HCT116 (cell line): Measurements from ENCODE around the gene STAG3. TPM values are rescaled to one million over a fixed set of nuclear protein-coding genes. Genes with fewer than 3 reads are reported as not detected.

Experiments used
- ATAC-seq: fragments of 200-7000 bp; cut with Tn5 transposase; 2 replicates; pipeline ENCODE4 v1.9.1; 2020; ENCODE audit warnings: mild to moderate bottlenecking, moderate library complexity
- BruUV-seq: library from RNA; stranded (reverse); fragments of 400-500 nt; replicated peaks from 2 replicates; lab custom pipeline; 2021; lab: Mats Ljungman, UMichigan
- CTCF ChIA-PET: fragments of 300-600 bp; sonication (Branson Sonifier 250); formaldehyde crosslinking; loops from one replicate; lab custom pipeline; 2021; ENCODE audit warnings: antibody characterized with exemption; lab: Charles Lee
- POLR2A ChIA-PET: fragments of 300-600, 350-600 bp; sonication (Branson Sonifier 250); formaldehyde crosslinking; loops from one replicate; lab custom pipeline; 2021; ENCODE audit warnings: antibody characterized with exemption; lab: Charles Lee
- RAD21 ChIA-PET, 2 experiments: fragments of 300-600 bp; sonication (Branson Sonifier 250); formaldehyde crosslinking; loops; one replicate each; lab custom pipeline; 2023; ENCODE audit warnings: low total read pairs in 2 of 2; ENCODE audit not compliant: uncharacterized antibody in 2 of 2, unreplicated experiment in 2 of 2, low non-redundant PET in 1 of 2; lab: Charles Lee
- DNase-seq: peaks from one replicate; pipeline ENCODE4 v3.0.0-alpha.2; 2010; ENCODE audit warnings: low read depth, low spot score
- H2AFZ ChIP-seq: fragments of 200-600 bp; shearing (Covaris generic), sonication (generic); 2 replicates; pipeline ENCODE4 v1.6.1; 2017; ENCODE audit warnings: low read depth, mixed run types, mixed read lengths, antibody characterized with exemption, low read length; ENCODE audit not compliant: poor library complexity, severe bottlenecking
- H3K27ac ChIP-seq: 2 replicates; pipeline ENCODE4 v1.5.1; 2012; ENCODE audit warnings: low read depth, low read length
- H3K27me3 ChIP-seq: fragments of 200-600 bp; sonication (generic); 2 replicates; pipeline ENCODE4 v1.6.1; 2016; ENCODE audit warnings: mixed run types, low read length, mixed read lengths; ENCODE audit not compliant: insufficient read depth
- H3K36me3 ChIP-seq, 2 experiments: fragments of 200-500 bp in 1 of 2; fragments of 200-600 bp in 1 of 2; sonication (Bioruptor generic) in 1 of 2; sonication (generic) in 1 of 2; 2 replicates each; pipeline versions ENCODE4 v1.5.1 to v1.6.1; 2014 to 2016; ENCODE audit warnings: low read length in 2 of 2, inconsistent platforms in 1 of 2, mixed read lengths in 1 of 2, mixed run types in 1 of 2; ENCODE audit not compliant: insufficient read depth in 2 of 2, control insufficient read depth in 1 of 2
- H3K4me1 ChIP-seq, 2 experiments: fragments of 200-600 bp in 1 of 2; sonication (generic) in 1 of 2; 2 replicates each; pipeline versions ENCODE4 v1.5.1 to v1.6.1; 2012 to 2017; ENCODE audit warnings: low read length in 2 of 2, inconsistent platforms in 1 of 2, mild to moderate bottlenecking in 1 of 2, mixed read lengths in 1 of 2, mixed run types in 1 of 2, moderate library complexity in 1 of 2; ENCODE audit not compliant: insufficient read depth in 2 of 2, control insufficient read depth in 1 of 2
- H3K4me2 ChIP-seq: fragments of 200-600 bp; sonication (generic); 2 replicates; pipeline ENCODE4 v1.6.1; 2017; ENCODE audit warnings: mixed run types, low read length, mixed read lengths
- H3K4me3 ChIP-seq, 2 experiments: fragments of 200-600 bp in 1 of 2; sonication (generic) in 1 of 2; replicated peaks in 1 of 2; 2 replicates each; pipeline ENCODE4 v1.5.1; 2011 to 2016; ENCODE audit warnings: low read length in 2 of 2, control low read depth in 1 of 2, low read depth in 1 of 2, mild to moderate bottlenecking in 1 of 2, mixed read lengths in 1 of 2, mixed run types in 1 of 2
- H3K79me2 ChIP-seq: fragments of 200-600 bp; sonication (generic); 2 replicates; pipeline ENCODE4 v1.6.1; 2017; ENCODE audit warnings: mild to moderate bottlenecking, mixed run types, low read length, moderate library complexity, mixed read lengths; ENCODE audit not compliant: insufficient read depth
- H3K9ac ChIP-seq: fragments of 200-600 bp; sonication (generic); 2 replicates; pipeline ENCODE4 v1.6.1; 2016; ENCODE audit warnings: low read length, mixed read lengths
- H3K9me2 ChIP-seq: fragments of 200-600 bp; sonication (generic), shearing (Covaris generic); 2 replicates; pipeline ENCODE4 v1.6.1; 2017; ENCODE audit warnings: mixed run types, mild to moderate bottlenecking, moderate library complexity; ENCODE audit not compliant: insufficient read depth
- H3K9me3 ChIP-seq, 2 experiments: fragments of 200-500 bp in 1 of 2; fragments of 200-600 bp in 1 of 2; sonication (Bioruptor generic) in 1 of 2; sonication (generic) in 1 of 2; 2 replicates each; pipeline ENCODE4 v1.6.1; 2014 to 2017; ENCODE audit warnings: low read length in 2 of 2, mixed read lengths in 2 of 2, inconsistent platforms in 1 of 2, low read depth in 1 of 2, mild to moderate bottlenecking in 1 of 2, mixed run types in 1 of 2, moderate library complexity in 1 of 2; ENCODE audit not compliant: control insufficient read depth in 1 of 2, insufficient read depth in 1 of 2
- H4K20me1 ChIP-seq: fragments of 200-600 bp; sonication (generic), shearing (Covaris generic); 2 replicates; pipeline ENCODE4 v1.6.1; 2017; ENCODE audit warnings: mixed run types, mild to moderate bottlenecking, moderate library complexity; ENCODE audit not compliant: insufficient read depth
- ATF3 ChIP-seq: IDR thresholded peaks from 2 replicates; pipeline ENCODE4 v1.6.1; 2012
- CEBPB ChIP-seq: IDR thresholded peaks from 2 replicates; pipeline ENCODE4 v1.6.1; 2012; ENCODE audit warnings: low read depth
- EGR1 ChIP-seq: IDR thresholded peaks from 2 replicates; pipeline ENCODE4 v1.6.1; 2012; ENCODE audit warnings: low read depth
- MAX ChIP-seq: IDR thresholded peaks from 2 replicates; pipeline ENCODE4 v1.6.1; 2012
- REST ChIP-seq: IDR thresholded peaks from 2 replicates; pipeline ENCODE4 v1.6.1; 2012; ENCODE audit warnings: low read depth
- ZBTB33 ChIP-seq: IDR thresholded peaks from 2 replicates; pipeline ENCODE4 v1.6.1; 2011; ENCODE audit warnings: mild to moderate bottlenecking, low read length, moderate library complexity; ENCODE audit not compliant: insufficient replicate concordance; ENCODE audit errors: extremely low read depth
- intact Hi-C: fragments of 100-400 bp; cut with micrococcal nuclease; formaldehyde crosslinking; loops from 2 replicates; pipeline ENCODE4 v1.10.0; 2022
- total RNA-seq: library from RNA; stranded (reverse); gene quantifications from one replicate; pipeline ENCODE4 v1.2.1, GENCODE V29; 2021; ENCODE audit not compliant: unreplicated experiment

Gene STAG3
- total RNA-seq, 1 experiment from 2014 or later, result 1.2 TPM

GRCh38 chr7:100212631-100213286, 35.0 kb downstream of the STAG3 start:
- DNase-seq, result no peak
- Histone ChIP-seq H3K4me1 (peaks cover 0 to 5% of the 10 kb centered on the region in 2 experiments; a peak in 1 of 4 replicates), H3K27ac (no peak overlapping the region), H3K9me2 (no peaks in the 10 kb centered on the region), H3K4me2 (no peak overlapping the region), H3K9ac (no peak overlapping the region), H4K20me1 (no peaks in the 10 kb centered on the region), H3K9me3 (no peaks in the 10 kb centered on the region), H3K36me3 (no peaks in the 10 kb centered on the region), H3K27me3 (no peaks in the 10 kb centered on the region), H2AFZ (no peak overlapping the region), H3K79me2 (no peaks in the 10 kb centered on the region), H3K4me3 (no peak overlapping the region)
- ChIA-PET POLR2A (no interaction called here), RAD21 (no interaction called here), CTCF (no interaction called here)
- TF ChIP-seq ZBTB33 (no peak), EGR1 (no peak), REST (no peak), CEBPB (no peak), ATF3 (no peak), MAX (no peak)
- no TSS peak for BruUV-seq
- no peak for ATAC-seq
- intact Hi-C loops, result no loop called here
